ENCODE data around the gene ODC1.
A peak's percentile ranks its signal among the peaks of the same experiment; 100 is the strongest.
"Not testable (repeated sequence)": the region's sequence is repeated elsewhere in the genome, so short reads cannot be mapped to it uniquely, and the experiment has no call there.

ODC1 gene

GRCh38 chr2:10452956-10453904 is 5.1 kb upstream of the ODC1 start:
- Mint-ChIP-seq H3K9me3 (no peaks in the 10 kb centered on the region), H3K4me1 (ENCODE audit: low read depth) (peaks cover 17% of the 10 kb centered on the region), H3K36me3 (ENCODE audit: low read depth) (no peaks in the 10 kb centered on the region), H3K4me3 (no peak overlapping the region), H3K27ac (no peak overlapping the region), H3K27me3 (peaks cover 2% of the 10 kb centered on the region)
- intact Hi-C loops (cut with micrococcal nuclease): no loop called here

- Mint-ChIP-seq H3K27ac (no peak overlapping the region), H3K4me1 (ENCODE audit: low read depth) (peaks cover 20% of the 10 kb centered on the region), H3K9me3 (no peaks in the 10 kb centered on the region), H3K4me3 (no peak overlapping the region), H3K27me3 (peaks cover 2% of the 10 kb centered on the region), H3K36me3 (ENCODE audit: low read depth) (no peaks in the 10 kb centered on the region)
- intact Hi-C loops (cut with micrococcal nuclease): no loop called here
Observed at GRCh38 chr2:10452312-10452711, 4.2 kb upstream of the ODC1 start.

DNA sequence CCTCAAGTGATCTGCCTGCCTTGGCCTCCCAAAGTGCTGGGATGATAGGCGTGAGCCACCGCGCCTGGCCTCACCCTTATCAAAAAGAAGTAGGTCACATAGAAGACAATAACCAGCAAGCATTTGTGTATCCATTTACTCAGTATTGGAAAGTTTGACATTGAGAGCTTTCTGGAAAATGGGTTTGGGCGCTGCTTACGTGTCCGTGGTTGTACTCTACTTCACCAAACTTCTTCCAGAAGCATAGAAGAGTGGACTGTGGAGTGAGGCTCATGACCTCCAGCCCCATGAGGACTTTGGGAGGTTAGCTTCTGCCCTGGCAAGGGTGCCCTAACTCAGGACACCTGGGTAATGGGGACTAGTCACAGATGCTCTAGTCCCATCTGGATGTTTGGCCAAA is 3.7 kb upstream of the ODC1 start:
- peaks cover 2% of the 10 kb centered on the region for H3K27me3 Mint-ChIP-seq
- peaks cover 23% of the 10 kb centered on the region for H3K4me1 Mint-ChIP-seq (ENCODE audit: low read depth)
- no peaks in the 10 kb centered on the region for H3K9me3 Mint-ChIP-seq
- no peaks in the 10 kb centered on the region for H3K36me3 Mint-ChIP-seq (ENCODE audit: low read depth)
- no peak overlapping the region for H3K27ac Mint-ChIP-seq
- H3K4me3 Mint-ChIP-seq: no peak overlapping the region
- intact Hi-C loops (cut with micrococcal nuclease): no loop called here

DNA sequence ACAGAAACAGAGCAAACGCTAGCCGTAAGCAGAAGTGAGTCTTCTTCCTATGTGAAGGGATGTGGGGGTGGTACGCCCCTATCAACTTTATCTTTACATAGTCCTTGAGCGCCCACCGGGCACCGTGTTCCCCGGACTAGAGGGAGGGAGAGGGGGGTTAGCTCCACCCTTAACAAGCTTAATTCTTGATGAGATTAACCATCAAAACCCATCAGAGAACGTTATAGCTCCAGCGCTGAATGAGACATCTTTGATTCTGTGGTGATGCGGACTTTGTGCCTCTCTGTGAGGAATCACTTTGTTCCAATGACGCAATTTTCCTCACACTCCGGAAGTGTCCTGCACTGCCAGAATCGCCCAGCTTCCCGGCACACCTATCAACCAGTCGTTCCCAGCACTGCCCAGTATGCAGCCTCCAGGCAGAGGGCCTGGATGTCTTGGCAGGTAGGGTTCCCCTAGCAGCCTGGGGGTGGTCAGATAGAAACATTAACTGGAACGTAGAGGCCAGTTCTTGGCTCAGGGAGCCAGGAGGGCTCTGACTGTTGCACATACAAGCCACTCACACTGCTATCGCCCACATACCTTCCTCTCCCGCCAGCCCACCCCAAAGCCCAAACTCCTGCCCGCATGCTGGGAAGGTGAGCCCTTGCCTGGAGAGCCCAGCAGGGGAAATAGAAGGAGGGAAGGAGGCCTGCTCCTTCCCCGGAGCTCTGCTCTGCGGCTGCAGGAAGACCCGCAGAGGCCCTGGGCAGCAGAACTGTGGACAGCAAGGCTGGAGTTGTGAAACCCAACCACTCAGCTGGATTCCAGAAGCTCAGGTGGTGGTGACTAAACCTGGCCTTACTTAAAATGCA is 1.9 kb upstream of the ODC1 start:
- H3K27me3 Mint-ChIP-seq: no peaks in the 10 kb centered on the region
- H3K9me3 Mint-ChIP-seq: no peaks in the 10 kb centered on the region
- no peak overlapping the region for H3K4me3 Mint-ChIP-seq
- H3K4me1 Mint-ChIP-seq (ENCODE audit: low read depth): peaks cover 25% of the 10 kb centered on the region
- no peaks in the 10 kb centered on the region for H3K36me3 Mint-ChIP-seq (ENCODE audit: low read depth)
- intact Hi-C loops (cut with micrococcal nuclease): no loop called here
- H3K27ac Mint-ChIP-seq: peak overlapping the region; percentile 32

DNA sequence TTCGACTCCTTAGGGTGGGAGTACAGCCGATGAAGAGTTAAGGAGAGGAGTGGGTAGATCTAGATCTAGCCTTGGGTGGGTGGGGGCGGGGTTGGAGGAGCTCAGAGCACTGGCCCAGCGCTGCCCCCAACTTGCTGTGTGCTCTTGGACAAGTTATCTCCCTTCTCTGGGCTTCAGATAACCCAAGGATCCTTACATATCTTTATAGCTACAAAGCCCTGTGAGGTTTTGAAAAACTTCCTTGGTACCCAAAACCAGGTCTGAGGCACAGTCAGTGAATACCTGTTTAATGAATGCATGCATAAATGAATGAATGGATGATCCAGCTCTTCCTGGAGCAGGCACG is 1.3 kb upstream of the ODC1 start:
- intact Hi-C loops (cut with micrococcal nuclease): no loop called here
- Mint-ChIP-seq H3K9me3 (no peaks in the 10 kb centered on the region), H3K27ac (peak overlapping the region; percentile 78), H3K36me3 (ENCODE audit: low read depth) (peaks cover 6% of the 10 kb centered on the region), H3K4me3 (peak overlapping the region; percentile 70), H3K4me1 (ENCODE audit: low read depth) (peaks cover 31% of the 10 kb centered on the region), H3K27me3 (no peaks in the 10 kb centered on the region)

GRCh38 chr2:10448576-10449485 is 704 bp upstream of the ODC1 start:
- H3K27me3 Mint-ChIP-seq: no peaks in the 10 kb centered on the region
- peak overlapping the region; percentile 70 for H3K4me3 Mint-ChIP-seq
- no peaks in the 10 kb centered on the region for H3K9me3 Mint-ChIP-seq
- peaks cover 12% of the 10 kb centered on the region for H3K36me3 Mint-ChIP-seq (ENCODE audit: low read depth)
- peak overlapping the region; percentile 78 for H3K27ac Mint-ChIP-seq
- peaks cover 33% of the 10 kb centered on the region for H3K4me1 Mint-ChIP-seq (ENCODE audit: low read depth)
- intact Hi-C loops (cut with micrococcal nuclease): no loop called here

DNA sequence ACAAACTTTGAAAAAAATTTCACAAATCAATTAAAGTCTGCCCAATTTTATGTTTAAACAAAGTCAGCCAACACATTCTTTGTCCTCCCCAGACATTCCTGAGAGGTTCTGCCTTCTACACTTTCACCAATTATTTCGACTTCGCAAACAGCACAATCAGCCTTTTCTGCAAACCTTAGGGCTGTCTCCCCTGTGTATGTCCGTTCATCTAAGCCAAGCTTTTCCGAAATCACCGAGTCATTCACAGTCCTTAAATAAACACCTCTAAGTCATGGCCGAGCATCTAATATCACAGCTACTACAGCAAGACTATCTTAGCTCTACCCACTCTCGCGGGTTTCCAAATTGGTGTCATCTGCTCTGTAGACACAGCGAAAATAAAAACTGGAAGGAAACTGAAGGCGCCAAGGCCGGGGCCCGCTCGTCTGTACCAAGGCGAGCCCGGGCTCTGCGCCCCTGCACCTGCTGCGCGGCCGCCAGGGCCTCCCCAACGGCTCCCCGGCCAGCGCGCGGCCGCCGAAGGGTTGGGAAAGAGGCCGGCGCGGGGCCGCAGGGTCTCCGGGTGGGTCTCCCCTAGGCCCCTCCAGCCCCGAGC is 730 bp downstream of the ODC1 start:
- no peaks in the 10 kb centered on the region for H3K9me3 Mint-ChIP-seq
- peak overlapping the region; percentile 78 for H3K27ac Mint-ChIP-seq
- no peaks in the 10 kb centered on the region for H3K27me3 Mint-ChIP-seq
- peaks cover 33% of the 10 kb centered on the region for H3K4me1 Mint-ChIP-seq (ENCODE audit: low read depth)
- peaks cover 26% of the 10 kb centered on the region for H3K36me3 Mint-ChIP-seq (ENCODE audit: low read depth)
- intact Hi-C loops (cut with micrococcal nuclease): no loop called here
- H3K4me3 Mint-ChIP-seq: peak overlapping the region; percentile 74

DNA sequence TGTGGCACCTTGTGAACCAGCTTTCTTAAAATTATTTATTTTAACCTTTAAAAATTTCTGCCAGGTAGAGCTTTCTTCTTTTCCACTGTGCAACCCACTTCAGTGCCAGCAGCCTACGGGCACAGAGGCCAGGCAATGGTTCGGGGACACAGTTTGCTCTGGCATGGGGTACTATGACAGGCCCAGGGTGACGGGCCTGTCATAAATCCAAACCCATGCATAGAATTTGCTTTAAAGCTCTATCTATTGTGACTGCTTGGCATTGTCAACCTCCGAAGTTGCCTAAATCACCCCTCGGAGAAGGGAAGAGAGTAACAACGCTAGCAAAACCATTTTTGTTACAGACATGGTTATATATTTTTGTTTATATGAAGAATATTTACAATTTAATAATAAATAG is 1.5 kb downstream of the ODC1 start:
- Mint-ChIP-seq H3K4me3 (no peak overlapping the region), H3K36me3 (ENCODE audit: low read depth) (peaks cover 34% of the 10 kb centered on the region), H3K27me3 (no peaks in the 10 kb centered on the region), H3K27ac (no peak overlapping the region), H3K9me3 (no peaks in the 10 kb centered on the region), H3K4me1 (ENCODE audit: low read depth) (peaks cover 33% of the 10 kb centered on the region)
- intact Hi-C loops (cut with micrococcal nuclease): no loop called here

- H3K27ac Mint-ChIP-seq: no peak overlapping the region
- H3K4me3 Mint-ChIP-seq: no peak overlapping the region
- H3K9me3 Mint-ChIP-seq: no peaks in the 10 kb centered on the region
- H3K36me3 Mint-ChIP-seq (ENCODE audit: low read depth): peaks cover 56% of the 10 kb centered on the region
- peaks cover 22% of the 10 kb centered on the region for H3K4me1 Mint-ChIP-seq (ENCODE audit: low read depth)
- no peaks in the 10 kb centered on the region for H3K27me3 Mint-ChIP-seq
- intact Hi-C loops (cut with micrococcal nuclease): no loop called here
Observed at GRCh38 chr2:10444463-10444862, 3.7 kb downstream of the ODC1 start.

GRCh38 chr2:10442469-10443126 is 5.5 kb downstream of the ODC1 start:
- peaks cover 61% of the 10 kb centered on the region for H3K36me3 Mint-ChIP-seq (ENCODE audit: low read depth)
- H3K27ac Mint-ChIP-seq; intact Hi-C loops (cut with micrococcal nuclease): not testable (repeated sequence)

GRCh38 chr2:10441948-10442347 is 6.2 kb downstream of the ODC1 start:
- H3K36me3 Mint-ChIP-seq (ENCODE audit: low read depth): peaks cover 61% of the 10 kb centered on the region
- H3K9me3 Mint-ChIP-seq: no peaks in the 10 kb centered on the region
- no peak overlapping the region for H3K4me3 Mint-ChIP-seq
- no peaks in the 10 kb centered on the region for H3K27me3 Mint-ChIP-seq
- intact Hi-C loops (cut with micrococcal nuclease): no loop called here
- peaks cover 10% of the 10 kb centered on the region for H3K4me1 Mint-ChIP-seq (ENCODE audit: low read depth)
- no peak overlapping the region for H3K27ac Mint-ChIP-seq

More at GRCh38 chr2:10442469-10443126, 5.5 kb downstream of the ODC1 start:
- peaks cover 16% of the 10 kb centered on the region for H3K4me1 Mint-ChIP-seq (ENCODE audit: low read depth)
- H3K27me3 Mint-ChIP-seq, H3K4me3 Mint-ChIP-seq, H3K9me3 Mint-ChIP-seq: not testable (repeated sequence)

- H3K4me1 Mint-ChIP-seq (ENCODE audit: low read depth): peaks cover 10% of the 10 kb centered on the region
- no peak overlapping the region for H3K27ac Mint-ChIP-seq
- intact Hi-C loops (cut with micrococcal nuclease): no loop called here
- H3K27me3 Mint-ChIP-seq: no peaks in the 10 kb centered on the region
- peaks cover 61% of the 10 kb centered on the region for H3K36me3 Mint-ChIP-seq (ENCODE audit: low read depth)
- H3K9me3 Mint-ChIP-seq: no peaks in the 10 kb centered on the region
- H3K4me3 Mint-ChIP-seq: no peak overlapping the region
Observed at GRCh38 chr2:10440736-10441135, 7.4 kb downstream of the ODC1 start.

GRCh38 chr2:10439971-10440370 is 8.2 kb downstream of the ODC1 start:
- H3K9me3 Mint-ChIP-seq: no peaks in the 10 kb centered on the region
- H3K4me1 Mint-ChIP-seq (ENCODE audit: low read depth): peaks cover 7% of the 10 kb centered on the region
- H3K4me3 Mint-ChIP-seq: no peak overlapping the region
- H3K27me3 Mint-ChIP-seq: no peaks in the 10 kb centered on the region
- H3K27ac Mint-ChIP-seq: no peak overlapping the region
- intact Hi-C loops (cut with micrococcal nuclease): no loop called here
- peaks cover 60% of the 10 kb centered on the region for H3K36me3 Mint-ChIP-seq (ENCODE audit: low read depth)

Data from dendritic cell treated with granulocyte-macrophage colony-stimulating factor and Interleukin-4, amounts not matched to agents 40 ng/mL and 50 ng/mL, for 4 days (primary cell).